LNCAP (cell line): ENCODE measurements around the gene TPO.

Source experiments
- TF ChIP-seq, protein P1 (sequence below): fragments of 450-650 bp; IDR thresholded peaks from 2 replicates; pipeline ENCODE4 v1.5.1; 2017; ENCODE audit warnings: mild to moderate bottlenecking

The TPO gene

DNA sequence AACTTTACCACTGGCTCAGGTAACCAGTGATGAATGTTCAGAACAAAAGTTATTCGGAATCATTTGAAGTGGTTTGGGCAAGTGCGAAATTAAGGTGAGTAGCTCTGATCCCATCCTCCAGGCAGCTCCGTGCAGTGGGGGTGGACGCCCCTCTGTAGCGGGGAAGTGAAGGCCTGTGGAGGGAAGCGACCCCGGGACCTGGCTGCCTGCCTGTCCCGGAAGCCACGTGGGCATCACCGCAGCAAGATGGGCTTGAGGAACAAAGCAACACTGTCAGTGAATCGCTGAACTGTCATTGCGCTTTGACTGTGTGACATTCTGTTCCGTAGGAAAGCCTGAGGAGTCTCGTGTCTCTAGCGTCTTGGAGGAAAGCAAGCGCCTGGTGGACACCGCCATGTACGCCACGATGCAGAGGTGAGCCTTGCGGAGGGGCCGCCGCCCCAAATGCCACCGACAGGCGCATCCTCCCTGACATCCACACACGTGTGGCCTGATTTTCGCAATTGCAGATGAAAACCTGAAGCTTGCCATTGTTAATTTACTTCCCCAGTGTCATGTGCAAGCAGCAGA is 9.5 kb downstream of the TPO start:
- TF ChIP-seq, protein P1, sequence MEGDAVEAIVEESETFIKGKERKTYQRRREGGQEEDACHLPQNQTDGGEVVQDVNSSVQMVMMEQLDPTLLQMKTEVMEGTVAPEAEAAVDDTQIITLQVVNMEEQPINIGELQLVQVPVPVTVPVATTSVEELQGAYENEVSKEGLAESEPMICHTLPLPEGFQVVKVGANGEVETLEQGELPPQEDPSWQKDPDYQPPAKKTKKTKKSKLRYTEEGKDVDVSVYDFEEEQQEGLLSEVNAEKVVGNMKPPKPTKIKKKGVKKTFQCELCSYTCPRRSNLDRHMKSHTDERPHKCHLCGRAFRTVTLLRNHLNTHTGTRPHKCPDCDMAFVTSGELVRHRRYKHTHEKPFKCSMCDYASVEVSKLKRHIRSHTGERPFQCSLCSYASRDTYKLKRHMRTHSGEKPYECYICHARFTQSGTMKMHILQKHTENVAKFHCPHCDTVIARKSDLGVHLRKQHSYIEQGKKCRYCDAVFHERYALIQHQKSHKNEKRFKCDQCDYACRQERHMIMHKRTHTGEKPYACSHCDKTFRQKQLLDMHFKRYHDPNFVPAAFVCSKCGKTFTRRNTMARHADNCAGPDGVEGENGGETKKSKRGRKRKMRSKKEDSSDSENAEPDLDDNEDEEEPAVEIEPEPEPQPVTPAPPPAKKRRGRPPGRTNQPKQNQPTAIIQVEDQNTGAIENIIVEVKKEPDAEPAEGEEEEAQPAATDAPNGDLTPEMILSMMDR = no peak

DNA sequence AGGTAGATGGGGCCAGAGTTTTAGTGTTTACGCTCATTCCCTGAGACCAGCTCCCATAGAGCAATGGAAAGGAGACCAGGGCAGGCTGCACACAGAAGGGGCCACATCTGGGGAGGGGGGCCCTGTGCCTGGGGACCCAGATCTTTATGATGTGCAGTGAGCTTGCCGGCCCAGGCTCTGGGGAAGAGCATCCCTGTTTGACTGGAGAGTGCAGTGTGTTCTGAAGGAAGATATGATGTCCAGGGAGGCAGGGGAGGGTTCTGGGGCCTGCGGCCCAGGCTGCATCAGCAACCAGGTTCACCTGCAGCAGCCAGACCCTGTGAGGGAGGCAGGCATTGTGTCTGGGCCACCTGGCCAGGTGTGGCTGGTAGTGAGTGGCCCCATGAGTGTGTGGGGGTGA is 13.8 kb downstream of the TPO start:
- TF ChIP-seq, protein P1 = no peak

DNA sequence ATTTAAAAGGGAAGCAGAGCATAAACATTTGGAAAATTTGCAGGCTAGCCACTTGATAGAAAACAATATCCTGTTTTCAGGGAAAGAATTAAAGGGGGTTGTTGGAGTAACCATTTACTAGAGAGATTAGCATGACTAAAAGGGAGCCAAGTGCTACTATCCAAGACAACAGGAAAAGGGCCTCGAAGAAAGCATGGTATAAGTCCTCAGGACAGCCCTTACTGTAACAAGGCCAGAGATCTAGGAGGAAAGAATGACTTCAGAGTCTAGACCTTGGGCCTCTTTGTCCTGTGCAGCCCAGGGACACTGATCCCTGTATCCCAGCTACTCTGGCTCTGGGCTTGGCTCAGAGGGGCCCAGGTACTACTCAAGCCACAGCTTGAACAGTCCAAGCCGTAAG is 16.6 kb downstream of the TPO start:
- TF ChIP-seq, protein P1 = no peak

DNA sequence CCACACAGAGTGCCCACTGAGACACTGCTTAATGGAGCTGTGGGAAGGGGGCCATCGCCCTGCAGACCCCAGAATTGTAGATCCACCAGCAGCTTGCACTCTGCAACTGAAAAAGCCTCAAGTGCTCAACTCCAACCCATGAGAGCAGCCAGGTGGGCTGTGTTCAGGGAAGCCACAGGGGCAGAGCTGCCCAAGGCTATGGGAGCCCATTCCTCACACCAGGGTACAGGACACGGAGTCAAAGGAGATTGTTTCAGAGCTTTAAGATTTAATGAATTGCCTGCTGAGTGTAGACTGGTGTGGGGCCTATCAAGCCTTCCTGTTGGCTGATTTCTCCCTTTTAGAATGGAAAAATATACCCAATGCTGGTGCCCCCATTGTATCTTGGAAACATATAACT is 17.2 kb downstream of the TPO start:
- TF ChIP-seq, protein P1 = no peak

DNA sequence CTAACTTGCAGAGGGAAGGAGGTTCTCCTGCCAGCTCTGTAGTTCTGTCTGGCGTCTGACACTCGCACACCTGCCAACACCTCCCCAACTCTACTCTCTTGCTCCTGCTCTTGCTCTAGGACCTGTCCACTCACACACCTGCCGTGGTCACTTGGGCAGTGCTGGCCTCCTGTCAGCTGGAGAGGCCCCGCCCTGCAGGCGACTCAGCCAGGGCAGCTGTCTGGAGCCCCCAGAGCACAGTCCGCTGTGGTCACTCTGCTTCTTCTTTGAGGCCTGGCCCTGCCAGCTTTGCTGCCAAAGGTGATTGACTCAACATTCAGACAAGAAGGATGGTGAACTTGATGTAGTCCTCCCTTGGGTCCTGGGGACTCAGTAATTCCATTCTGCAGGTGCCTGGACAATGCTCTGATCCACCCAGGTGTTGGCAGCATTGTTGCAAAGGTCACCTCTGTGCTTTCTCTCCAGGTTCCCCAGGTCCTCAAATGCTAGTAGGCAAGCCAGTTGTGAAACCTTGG is 18.7 kb downstream of the TPO start:
- TF ChIP-seq, protein P1 = no peak

DNA sequence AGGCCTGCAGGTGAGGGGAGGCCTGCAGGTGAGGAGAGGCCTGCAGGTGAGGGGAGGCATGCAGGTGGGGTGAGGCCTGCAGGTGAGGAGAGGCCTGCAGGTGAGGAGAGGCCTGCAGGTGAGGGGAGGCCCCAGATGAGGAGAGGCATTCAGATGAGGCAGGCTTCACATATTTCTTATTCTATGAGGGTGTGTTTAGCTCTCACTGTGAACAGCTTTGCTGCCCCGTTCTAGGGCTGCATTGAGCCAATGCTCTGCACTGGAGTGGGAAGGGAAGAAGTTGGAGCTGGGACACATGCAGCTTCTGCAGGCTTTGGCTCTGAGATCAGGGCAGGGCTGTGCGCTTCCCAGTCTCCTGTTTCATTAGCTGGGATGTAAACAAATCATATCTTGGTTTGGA is 19.5 kb downstream of the TPO start:
- TF ChIP-seq, protein P1 = no peak

DNA sequence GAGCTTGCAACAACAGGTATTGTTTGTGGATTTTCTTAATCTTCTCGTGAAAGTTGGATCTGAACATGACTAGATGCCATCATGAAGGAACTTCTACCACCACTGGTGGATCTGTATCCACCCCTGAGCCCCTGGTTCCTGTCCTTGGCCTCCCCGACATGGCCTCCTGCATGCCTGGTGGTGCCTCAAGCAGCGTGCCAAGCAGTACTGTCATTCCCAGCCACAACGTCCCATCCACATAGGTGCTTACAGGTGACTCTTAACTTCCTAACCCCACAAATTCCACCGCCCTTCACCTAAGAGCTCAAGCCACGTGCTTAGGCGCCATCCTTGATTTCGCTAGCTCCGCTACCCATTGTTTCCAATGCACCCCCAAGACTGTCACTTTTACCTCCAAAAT is 23.1 kb downstream of the TPO start:
- TF ChIP-seq, protein P1 = no peak

DNA sequence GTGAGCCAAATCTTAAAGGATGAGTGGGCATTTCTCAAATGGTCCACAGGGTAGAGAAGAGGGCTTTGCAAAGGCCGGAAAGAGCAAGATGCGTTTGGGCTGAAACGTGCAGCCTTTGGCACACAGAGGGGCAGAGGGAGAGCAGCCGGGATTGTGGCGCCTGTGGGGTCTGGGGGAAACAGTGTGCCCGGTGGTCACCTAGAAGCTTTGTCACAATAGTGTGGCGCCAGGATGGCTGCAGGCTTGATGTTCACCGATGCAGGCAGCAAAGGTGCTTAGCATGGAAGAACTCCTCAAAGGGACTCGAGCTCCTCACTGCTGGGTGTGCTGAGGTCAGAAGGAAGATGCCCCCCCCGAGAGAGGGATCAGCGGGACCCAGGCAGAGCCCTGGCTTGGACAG is 23.8 kb downstream of the TPO start:
- TF ChIP-seq, protein P1 = no peak
